Sigmoid colon (tissue), 4 donors: Measurements from ENCODE around the gene BYSL.

Experiments used
- POLR2AphosphoS5 ChIP-seq, 4 donors: sonication (generic); formaldehyde crosslinking; IDR thresholded peaks; one replicate each; pipeline ENCODE4 v1.6.1; 2017; ENCODE audit warnings: antibody characterized with exemption in 4 of 4
- TF ChIP-seq, protein P1 (sequence below), 4 experiments: fragments of 450-650 bp in 3 of 4; fragments of 200-600 bp in 1 of 4; IDR thresholded peaks; one replicate each; pipeline ENCODE4 v1.5.1; 2016 to 2019; ENCODE audit warnings: antibody characterized with exemption in 4 of 4, mild to moderate bottlenecking in 3 of 4, moderate library complexity in 2 of 4

DNA sequence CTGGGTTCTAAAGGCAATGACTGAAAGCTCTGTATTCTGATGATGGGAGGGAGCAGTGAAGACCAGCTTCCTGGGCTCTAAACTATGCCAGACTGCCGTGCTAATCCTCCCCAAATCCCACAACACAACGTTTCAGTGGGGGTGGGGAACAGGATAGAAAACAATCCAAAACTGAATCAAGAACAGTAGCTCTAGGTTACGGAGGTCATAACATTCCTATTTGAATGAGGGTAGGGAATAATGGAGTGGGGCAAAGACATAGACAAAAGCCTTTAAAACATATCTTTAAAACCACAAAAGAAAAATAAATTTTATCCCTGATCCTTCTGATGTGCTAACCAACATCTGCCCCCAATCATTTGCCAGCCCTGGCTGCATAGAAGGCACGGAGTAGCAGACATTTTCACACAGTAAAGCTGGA is 34.0 kb upstream of the BYSL start:
- TF ChIP-seq, protein P1, sequence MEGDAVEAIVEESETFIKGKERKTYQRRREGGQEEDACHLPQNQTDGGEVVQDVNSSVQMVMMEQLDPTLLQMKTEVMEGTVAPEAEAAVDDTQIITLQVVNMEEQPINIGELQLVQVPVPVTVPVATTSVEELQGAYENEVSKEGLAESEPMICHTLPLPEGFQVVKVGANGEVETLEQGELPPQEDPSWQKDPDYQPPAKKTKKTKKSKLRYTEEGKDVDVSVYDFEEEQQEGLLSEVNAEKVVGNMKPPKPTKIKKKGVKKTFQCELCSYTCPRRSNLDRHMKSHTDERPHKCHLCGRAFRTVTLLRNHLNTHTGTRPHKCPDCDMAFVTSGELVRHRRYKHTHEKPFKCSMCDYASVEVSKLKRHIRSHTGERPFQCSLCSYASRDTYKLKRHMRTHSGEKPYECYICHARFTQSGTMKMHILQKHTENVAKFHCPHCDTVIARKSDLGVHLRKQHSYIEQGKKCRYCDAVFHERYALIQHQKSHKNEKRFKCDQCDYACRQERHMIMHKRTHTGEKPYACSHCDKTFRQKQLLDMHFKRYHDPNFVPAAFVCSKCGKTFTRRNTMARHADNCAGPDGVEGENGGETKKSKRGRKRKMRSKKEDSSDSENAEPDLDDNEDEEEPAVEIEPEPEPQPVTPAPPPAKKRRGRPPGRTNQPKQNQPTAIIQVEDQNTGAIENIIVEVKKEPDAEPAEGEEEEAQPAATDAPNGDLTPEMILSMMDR (IDR thresholded peaks at IDR 0.05), result no peak
- no peak for TF ChIP-seq POLR2AphosphoS5 (IDR thresholded peaks at IDR 0.05)
